ENCODE results near the gene HS6ST1.

- TF ChIP-seq CTCF (IDR thresholded peaks at IDR 0.05) = no peak
- no peak for TF ChIP-seq EZH2 (IDR thresholded peaks at IDR 0.05; ENCODE audit: borderline replicate concordance, insufficient read depth, low read depth, low read length, poor library complexity, severe bottlenecking)
These were observed 84.1 kb downstream of the HS6ST1 start for GRCh38 chr2:128234613-128235012.

Measured in B cell (primary cell).